Hepatocyte (in vitro differentiated cells): ENCODE results near the gene NUDT3.

Experiments
- CTCF ChIP-seq: fragments of 200-600 bp; sonication (generic); IDR thresholded peaks from 2 replicates; pipeline ENCODE4 v1.5.1; 2016; ENCODE audit warnings: antibody characterized with exemption, mild to moderate bottlenecking; ENCODE audit not compliant: poor library complexity
- EZH2 ChIP-seq: fragments of 200-600 bp; sonication (generic); IDR thresholded peaks from 2 replicates; pipeline ENCODE4 v1.6.1; 2016; ENCODE audit warnings: antibody characterized with exemption, mild to moderate bottlenecking, borderline replicate concordance
- EZH2phosphoT487 ChIP-seq: fragments of 200-600 bp; sonication (generic); IDR thresholded peaks from one replicate; pipeline ENCODE4 v1.6.1; 2018; ENCODE audit warnings: antibody characterized with exemption, mild to moderate bottlenecking, low read depth, moderate library complexity; ENCODE audit not compliant: unreplicated experiment, severe bottlenecking

GRCh38 chr6:34267746-34268145, 124.7 kb downstream of the NUDT3 start:
- TF ChIP-seq EZH2 = no peak
- TF ChIP-seq CTCF = no peak
- TF ChIP-seq EZH2phosphoT487 = no peak
